H1 (cell line): ENCODE data around the gene CDON. TPM values are rescaled to one million over a fixed set of nuclear protein-coding genes. Genes with fewer than 3 reads are reported as not detected.

Experiments used
- CTCF ChIA-PET: fragments of 300-600 bp; sonication (Branson Sonifier 250); formaldehyde crosslinking; loops from one replicate; lab custom pipeline; 2021; ENCODE audit not compliant: partially characterized antibody; lab: Charles Lee
- POLR2A ChIA-PET: fragments of 300-600 bp; sonication (Branson Sonifier 250); formaldehyde crosslinking; loops from one replicate; lab custom pipeline; 2021; ENCODE audit warnings: inconsistent platforms; ENCODE audit not compliant: partially characterized antibody; lab: Charles Lee
- DNase-seq, 2 experiments: peaks; one replicate each; pipeline versions ENCODE4 v3.0.0 to v3.0.0-alpha.2; 2010 to 2022; ENCODE audit warnings: low spot score in 2 of 2, low read depth in 1 of 2, mixed read lengths in 1 of 2
- FAIRE-seq: peaks from 2 replicates; lab custom pipeline; 2011; peaks lifted over from hg19 to GRCh38; lab: Jason Lieb, UNC
- H2AFZ ChIP-seq: 2 replicates; pipeline ENCODE4 v1.8.1; 2012; ENCODE audit warnings: low read length, inconsistent platforms
- H2AK5ac ChIP-seq: 2 replicates; pipeline ENCODE4 v1.6.1; 2013; ENCODE audit warnings: low read depth, low read length
- H2BK120ac ChIP-seq: replicated peaks from 2 replicates; pipeline ENCODE3; 2013; ENCODE audit warnings: low read depth, low read length, inconsistent platforms
- H2BK12ac ChIP-seq: 2 replicates; pipeline ENCODE4 v1.6.1; 2013; ENCODE audit warnings: low read depth, low read length
- H2BK15ac ChIP-seq: 2 replicates; pipeline ENCODE4 v1.6.1; 2013; ENCODE audit warnings: low read length
- H2BK20ac ChIP-seq: 2 replicates; pipeline ENCODE4 v1.6.1; 2013; ENCODE audit warnings: low read length
- H2BK5ac ChIP-seq: 2 replicates; pipeline ENCODE4 v1.6.1; 2013; ENCODE audit warnings: low read depth, low read length
- H3K14ac ChIP-seq: 2 replicates; pipeline ENCODE4 v1.6.1; 2013; ENCODE audit warnings: inconsistent platforms; ENCODE audit not compliant: insufficient read length
- H3K18ac ChIP-seq: 2 replicates; pipeline ENCODE4 v1.6.1; 2013; ENCODE audit warnings: low read length; ENCODE audit errors: extremely low read depth
- H3K23ac ChIP-seq: 2 replicates; pipeline ENCODE4 v1.6.1; 2013; ENCODE audit warnings: inconsistent platforms; ENCODE audit not compliant: insufficient read length
- H3K23me2 ChIP-seq: 2 replicates; pipeline ENCODE4 v1.6.1; 2013; ENCODE audit warnings: low read depth, low read length
- H3K27ac ChIP-seq: 2 replicates; pipeline ENCODE4 v1.6.1; 2011; ENCODE audit warnings: low read depth, low read length, inconsistent platforms
- H3K27me3 ChIP-seq, 4 experiments: replicated peaks in 1 of 4; 1 replicate in 1 of 4; 2 replicates in 3 of 4; pipeline versions ENCODE4 v1.6.1 to v1.8.1; 2011 to 2013; ENCODE audit warnings: low read length in 3 of 4, mild to moderate bottlenecking in 3 of 4, inconsistent platforms in 2 of 4, mixed read lengths in 2 of 4, moderate library complexity in 1 of 4; ENCODE audit not compliant: control insufficient read depth in 3 of 4, insufficient read depth in 3 of 4; ENCODE audit errors: extremely low read depth in 1 of 4
- H3K36me3 ChIP-seq, 4 experiments: 2 replicates each; pipeline versions ENCODE4 v1.6.1 to v1.8.1; 2011 to 2013; ENCODE audit warnings: mild to moderate bottlenecking in 4 of 4, low read length in 3 of 4, moderate library complexity in 2 of 4, control low read depth in 1 of 4, inconsistent platforms in 1 of 4; ENCODE audit not compliant: insufficient read depth in 4 of 4, control insufficient read depth in 2 of 4
- H3K4ac ChIP-seq: replicated peaks from 2 replicates; pipeline ENCODE3; 2013; ENCODE audit warnings: low read length, low read depth, mixed read lengths, inconsistent platforms; ENCODE audit not compliant: insufficient read length
- H3K4me1 ChIP-seq, 4 experiments: replicated peaks in 1 of 4; 1 replicate in 1 of 4; 2 replicates in 3 of 4; pipeline versions ENCODE4 v1.6.1 to v1.8.1; 2011 to 2013; ENCODE audit warnings: low read length in 3 of 4, inconsistent platforms in 2 of 4, mixed read lengths in 1 of 4; ENCODE audit not compliant: insufficient read depth in 4 of 4, control insufficient read depth in 3 of 4
- H3K4me2 ChIP-seq, 2 experiments: 2 replicates each; pipeline versions ENCODE4 v1.6.1 to v1.8.1; 2011 to 2013; ENCODE audit warnings: low read depth in 2 of 2, low read length in 2 of 2, control low read depth in 1 of 2, inconsistent platforms in 1 of 2, mild to moderate bottlenecking in 1 of 2; ENCODE audit not compliant: insufficient read depth in 1 of 2
- H3K4me3 ChIP-seq, 4 experiments: fragments of 200-600, 300-600 bp in 1 of 4; sonication (generic), shearing (Covaris generic), sonication (Bioruptor Twin) in 1 of 4; 2 replicates each; pipeline versions ENCODE4 v1.5.1 to v1.8.1; 2011 to 2016; ENCODE audit warnings: low read length in 4 of 4, low read depth in 3 of 4, control low read depth in 2 of 4, inconsistent platforms in 2 of 4, mild to moderate bottlenecking in 2 of 4, mixed read lengths in 1 of 4, moderate library complexity in 1 of 4; ENCODE audit not compliant: insufficient read depth in 2 of 4; ENCODE audit errors: extremely low read depth in 1 of 4
- H3K56ac ChIP-seq: replicated peaks from 2 replicates; pipeline ENCODE3; 2013; ENCODE audit warnings: low read depth, mild to moderate bottlenecking, mixed read lengths, low read length, inconsistent platforms; ENCODE audit not compliant: insufficient read length
- H3K79me1 ChIP-seq: 2 replicates; pipeline ENCODE4 v1.6.1; 2013; ENCODE audit warnings: low read depth, low read length, control low read depth
- H3K79me2 ChIP-seq, 2 experiments: 2 replicates each; pipeline versions ENCODE4 v1.6.1 to v1.8.1; 2012 to 2013; ENCODE audit warnings: low read length in 2 of 2, mild to moderate bottlenecking in 2 of 2, inconsistent platforms in 1 of 2; ENCODE audit not compliant: insufficient read depth in 2 of 2, control insufficient read depth in 1 of 2
- H3K9ac ChIP-seq, 4 experiments: replicated peaks in 1 of 4; 1 replicate in 1 of 4; 2 replicates in 3 of 4; pipeline versions ENCODE4 v1.6.1 to v1.8.1; 2011 to 2013; ENCODE audit warnings: low read depth in 3 of 4, low read length in 3 of 4, control low read depth in 2 of 4, mild to moderate bottlenecking in 2 of 4, moderate library complexity in 2 of 4, inconsistent platforms in 1 of 4; ENCODE audit errors: extremely low read depth in 1 of 4
- H3K9me3 ChIP-seq, 2 experiments: 2 replicates each; pipeline versions ENCODE4 v1.6.1 to v1.8.1; 2012 to 2013; ENCODE audit warnings: mild to moderate bottlenecking in 2 of 2, moderate library complexity in 2 of 2, control low read depth in 1 of 2, inconsistent platforms in 1 of 2, low read depth in 1 of 2, low read length in 1 of 2, mixed read lengths in 1 of 2; ENCODE audit not compliant: insufficient read depth in 2 of 2
- H4K20me1 ChIP-seq, 2 experiments: replicated peaks in 1 of 2; 2 replicates each; pipeline versions ENCODE3 to v1.8.1; 2011 to 2013; ENCODE audit warnings: inconsistent platforms in 2 of 2, low read length in 2 of 2, mild to moderate bottlenecking in 1 of 2; ENCODE audit not compliant: insufficient read depth in 2 of 2, control insufficient read depth in 1 of 2
- H4K5ac ChIP-seq: 2 replicates; pipeline ENCODE4 v1.6.1; 2013; ENCODE audit warnings: low read length, low read depth, mixed read lengths, inconsistent platforms; ENCODE audit not compliant: insufficient read length
- H4K8ac ChIP-seq: 2 replicates; pipeline ENCODE4 v1.8.0; 2013; ENCODE audit warnings: mild to moderate bottlenecking, moderate library complexity, low read length, inconsistent platforms; ENCODE audit not compliant: insufficient read depth; ENCODE audit errors: extremely low read depth
- H4K91ac ChIP-seq: replicated peaks from 2 replicates; pipeline ENCODE3; 2013; ENCODE audit warnings: low read length, mixed read lengths, inconsistent platforms; ENCODE audit not compliant: insufficient read length
- ASH2L ChIP-seq: fragments of 200-600, 300-600 bp; sonication (generic); IDR thresholded peaks from one replicate; pipeline ENCODE4 v1.7.1; 2017; ENCODE audit warnings: low read length
- ATF2 ChIP-seq: IDR thresholded peaks from 2 replicates; pipeline ENCODE4 v1.6.1; 2012; ENCODE audit warnings: low read length, inconsistent platforms
- BACH1 ChIP-seq: IDR thresholded peaks from 2 replicates; pipeline ENCODE4 v1.6.1; 2012; ENCODE audit warnings: low read length, improper control_type of control experiment
- FOSL1 ChIP-seq: IDR thresholded peaks from 2 replicates; pipeline ENCODE4 v1.6.1; 2011; ENCODE audit warnings: mild to moderate bottlenecking, low read depth, low read length, moderate library complexity; ENCODE audit not compliant: insufficient read depth
- HDAC2 ChIP-seq, 2 experiments: fragments of 300-600 bp in 1 of 2; sonication (generic) in 1 of 2; IDR thresholded peaks; 2 replicates each; pipeline ENCODE4 v1.6.1; 2011 to 2012; ENCODE audit warnings: low read depth in 2 of 2, low read length in 2 of 2, mild to moderate bottlenecking in 2 of 2, moderate library complexity in 2 of 2, borderline replicate concordance in 1 of 2, inconsistent platforms in 1 of 2
- MAFK ChIP-seq: IDR thresholded peaks from 2 replicates; pipeline ENCODE4 v1.6.1; 2012; ENCODE audit warnings: low read depth, mild to moderate bottlenecking, improper control_type of control experiment, low read length
- RBBP5 ChIP-seq: IDR thresholded peaks from 2 replicates; pipeline ENCODE4 v1.7.1; 2012; ENCODE audit warnings: low read depth, mild to moderate bottlenecking, inconsistent platforms, low read length, moderate library complexity, borderline replicate concordance
- TEAD4 ChIP-seq: IDR thresholded peaks from 2 replicates; pipeline ENCODE4 v1.6.1; 2012; ENCODE audit warnings: low read depth, low read length, inconsistent platforms, mixed read lengths
- WGBS, 2 experiments: shearing (Covaris generic) in 1 of 2; methylation state at CpG; one replicate each; pipeline versions ENCODE4 v1.1.6 to v1.1.7; 2013 to 2015; ENCODE audit warnings: low lambda C conversion rate in 2 of 2, mixed read lengths in 2 of 2, inconsistent platforms in 1 of 2, low coverage in 1 of 2, missing lambda C conversion rate in 1 of 2; ENCODE audit not compliant: insufficient replicate concordance in 2 of 2, insufficient coverage in 1 of 2, insufficient read length in 1 of 2; ENCODE audit errors: extremely low coverage in 1 of 2, missing lambda C conversion rate in 1 of 2; 5-methylcytosine and 5-hydroxymethylcytosine counted together
- polyA plus RNA-seq, 7 experiments: library from polyadenylated mRNA; depleted of rRNA in 3 of 7; stranded (reverse) in 5 of 7; unstranded in 2 of 7; fragments of >200 nt in 5 of 7; fragments of 200-250 nt in 2 of 7; gene quantifications; 1 replicate in 5 of 7; 2 replicates in 1 of 7; 4 replicates in 1 of 7; pipeline versions ENCODE4 v1.2.1 to v1.2.3, GENCODE V29; 2011 to 2013; ENCODE audit warnings: missing spikeins in 2 of 7, mixed read lengths in 2 of 7
- total RNA-seq: library from RNA; stranded (reverse); fragmentation: NEBNext Ultra II Directional; extraction: Animal tissue kit (Norgen Biotek cat#: 25700); gene quantifications from 2 replicates; pipeline ENCODE4 v1.2.1, GENCODE V29; 2021
- TF ChIP-seq, protein P1 (sequence below): IDR thresholded peaks from 2 replicates; pipeline ENCODE4 v1.6.1; 2012; ENCODE audit warnings: inconsistent platforms

CDON gene
- total and polyA plus RNA-seq, 2 of the 8 experiments (the other 6 are each of a cell fraction or from before 2014, with no cell fraction given): 11.0 to 32.5 TPM

GRCh38 chr11:125952559-125952958 lies 110.1 kb downstream of the CDON start:
- H3K79me2 ChIP-seq: no peaks in the 10 kb centered on the region
- no peak overlapping the region for H3K23ac ChIP-seq
- no peak overlapping the region for H4K5ac ChIP-seq
- H3K9me3 ChIP-seq: no peaks in the 10 kb centered on the region
- FAIRE-seq (no peak), DNase-seq (no peak)
- no peak overlapping the region for H4K8ac ChIP-seq
- no peak overlapping the region for H3K18ac ChIP-seq
- H3K36me3 ChIP-seq: no peaks in the 10 kb centered on the region; a peak in 1 of 8 replicates
- no peak overlapping the region for H2BK20ac ChIP-seq
- H2BK12ac ChIP-seq: no peak overlapping the region
- ChIA-PET CTCF (interaction anchor here (3.8 kb wide), 1 partner anchor 9 kb away, joined by 31 read pairs; no protein-coding TSS in a partner anchor), POLR2A (no interaction called here)
- no peak overlapping the region for H4K91ac ChIP-seq
- no peak overlapping the region; the same call in 1 of the 2 replicates for H2BK5ac ChIP-seq
- no peak overlapping the region for H2BK15ac ChIP-seq
- H3K9ac ChIP-seq: no peak overlapping the region
- H3K56ac ChIP-seq: no peak overlapping the region
- H3K27me3 ChIP-seq: no peaks in the 10 kb centered on the region
- H3K79me1 ChIP-seq: no peaks in the 10 kb centered on the region
- no peaks in the 10 kb centered on the region for H3K23me2 ChIP-seq
- no peaks in the 10 kb centered on the region for H4K20me1 ChIP-seq
- H3K14ac ChIP-seq: no peak overlapping the region
- H3K4me1 ChIP-seq: peaks cover 0 to 2% (median 0%) of the 10 kb centered on the region in 4 experiments; a peak in 3 of 7 replicates
- no peak overlapping the region for H2BK120ac ChIP-seq
- no peak overlapping the region for H2AK5ac ChIP-seq
- no peak overlapping the region for H3K4ac ChIP-seq
- no peak overlapping the region for H2AFZ ChIP-seq
- H3K4me3 ChIP-seq: no peak overlapping the region
- 90% methylated on average over 2 of the region's 2 CpGs; no CpG with 5 or more reads in 1 of the 2 experiments for WGBS, 2 experiments
- H3K4me2 ChIP-seq: no peak overlapping the region
- no peak overlapping the region for H3K27ac ChIP-seq
- TF ChIP-seq FOSL1 (no peak), MAFK (no peak), TEAD4 (no peak), HDAC2 (IDR thresholded peaks at IDR 0.05; ENCODE audit: borderline replicate concordance in 1 of 2, low read depth in 2 of 2, low read length in 2 of 2) (no peak), ATF2 (no peak), RBBP5 (no peak), BACH1 (no peak), ASH2L (no peak)
- TF ChIP-seq, protein P1, sequence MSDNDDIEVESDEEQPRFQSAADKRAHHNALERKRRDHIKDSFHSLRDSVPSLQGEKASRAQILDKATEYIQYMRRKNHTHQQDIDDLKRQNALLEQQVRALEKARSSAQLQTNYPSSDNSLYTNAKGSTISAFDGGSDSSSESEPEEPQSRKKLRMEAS: no peak
